GM21717 (cell line): ENCODE measurements around the gene RAPGEF1.

Source experiments
- ATAC-seq: cut with Tn5 transposase; IDR thresholded peaks from one replicate; pipeline ENCODE4 v1.9.1; 2021; ENCODE audit warnings: mild to moderate bottlenecking, moderate library complexity; ENCODE audit not compliant: unreplicated experiment

RAPGEF1 gene

DNA sequence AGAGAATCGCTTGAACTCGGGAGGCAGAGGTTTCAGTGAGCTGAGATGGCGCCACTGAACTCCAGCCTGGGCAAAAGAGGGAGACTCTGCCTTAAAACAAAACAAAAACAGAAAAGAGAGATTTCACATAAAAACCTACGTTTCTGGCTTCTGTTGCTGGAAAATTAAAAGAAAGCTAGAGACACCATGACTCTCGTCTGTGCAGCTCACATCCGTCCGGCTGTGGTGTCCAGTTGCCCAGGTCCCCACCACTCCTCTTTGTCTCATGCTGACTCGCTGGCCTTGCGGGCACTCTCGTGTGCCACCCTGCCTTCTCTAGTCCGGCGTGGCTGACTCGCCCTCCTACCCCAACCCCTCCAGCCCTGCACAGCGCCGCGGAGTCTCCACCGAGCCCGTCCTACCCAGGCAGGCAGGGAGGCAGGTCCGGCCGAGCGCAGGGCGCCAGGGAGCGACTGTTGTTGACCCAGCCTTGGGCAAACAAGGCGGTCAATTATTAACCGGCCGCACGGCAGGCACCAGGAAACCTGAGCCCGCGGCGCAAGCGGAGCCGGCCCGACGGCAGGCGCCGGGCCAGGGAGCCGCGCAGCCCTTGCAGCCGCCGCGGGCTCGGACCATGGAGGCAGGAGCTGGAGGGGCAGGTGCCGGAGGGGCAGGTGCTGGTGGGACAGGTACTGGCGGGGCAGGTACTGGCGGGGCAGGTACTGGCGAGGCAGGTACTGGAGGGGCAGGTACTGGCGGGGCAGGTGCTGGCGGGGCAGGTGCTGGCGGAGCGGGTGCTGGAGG, 194.7 kb downstream of the RAPGEF1 start, which contains the start of gene PRRT1B:
PRRT1B (plus strand) TSS at position 521 of the 783 bp plus-strand sequence; CDS start at position 614, 93 bp downstream.
- ATAC-seq = no peak

DNA sequence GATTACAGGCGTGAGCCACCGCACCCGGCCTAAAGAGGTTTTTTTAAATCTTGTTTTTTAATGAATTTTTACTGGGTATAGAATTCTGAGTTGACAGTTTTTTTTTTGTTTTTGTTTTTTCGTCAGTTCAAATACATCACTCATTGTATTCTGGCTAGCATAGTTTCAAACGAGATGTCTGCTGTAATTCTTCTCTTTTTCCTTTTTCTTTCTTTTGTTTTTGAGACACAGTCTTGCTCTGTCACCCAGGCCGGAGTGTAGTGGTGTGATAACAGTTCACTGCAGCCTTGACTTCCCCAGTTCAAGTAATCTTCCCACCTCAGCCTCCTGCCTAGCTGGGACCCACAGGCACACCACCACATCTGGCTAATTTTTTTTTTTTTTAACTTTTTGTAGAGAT, 196.7 kb downstream of the RAPGEF1 start:
- no peak for ATAC-seq

DNA sequence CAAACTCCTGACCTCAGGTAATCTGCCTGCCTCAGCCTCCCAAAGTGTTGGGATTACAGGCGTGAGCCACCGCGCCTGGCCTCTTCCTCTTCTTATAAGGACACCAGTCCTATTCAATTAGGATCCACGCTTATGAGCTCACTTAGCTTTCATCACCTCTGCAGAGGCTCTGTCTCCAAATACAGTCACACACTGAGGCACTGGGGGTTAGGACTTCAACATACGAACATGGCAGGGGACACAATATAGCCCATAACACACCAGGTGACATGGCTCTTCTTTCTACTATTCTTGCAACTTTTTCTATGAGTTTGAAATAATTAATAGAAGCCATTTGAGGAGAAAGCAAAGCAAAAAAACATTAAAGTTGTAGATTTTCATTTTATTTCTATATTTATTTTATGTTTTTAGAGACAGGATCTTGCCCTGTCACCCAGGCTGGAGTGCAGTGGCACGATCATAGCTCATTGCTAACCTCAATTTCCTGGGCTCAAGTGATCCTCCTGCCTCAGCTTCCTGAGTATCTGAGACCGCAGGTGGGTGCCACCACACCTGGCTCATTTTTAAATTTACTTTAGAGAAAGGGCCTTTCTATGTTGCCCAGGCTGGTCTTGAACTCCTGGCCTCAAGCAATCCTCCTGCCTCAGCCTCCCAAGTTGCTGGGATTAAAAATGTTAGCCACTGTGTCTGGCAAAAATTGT, 200.5 kb downstream of the RAPGEF1 start:
- ATAC-seq = no peak

DNA sequence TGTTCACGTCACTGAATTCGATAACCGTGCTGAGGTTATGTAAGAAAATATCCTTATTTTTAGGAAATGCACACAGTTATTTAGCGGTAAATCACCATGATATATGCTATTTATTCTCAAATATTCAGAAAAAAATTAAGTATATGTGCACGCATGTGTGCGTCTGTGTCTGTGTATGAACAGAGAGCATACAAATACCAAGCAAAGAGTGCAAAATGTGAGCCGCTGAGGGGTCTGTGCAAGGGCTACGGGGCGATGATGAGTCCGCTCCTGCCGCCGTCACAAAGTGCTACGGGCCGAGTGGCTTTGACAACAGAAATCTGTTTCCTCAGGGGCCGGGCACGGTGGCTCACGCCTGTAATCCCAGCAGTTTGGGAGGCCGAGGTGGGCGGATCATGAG, 201.9 kb downstream of the RAPGEF1 start:
- ATAC-seq = no peak

GRCh38 chr9:131534721-131535237, 205.1 kb downstream of the RAPGEF1 start:
- no peak for ATAC-seq

DNA sequence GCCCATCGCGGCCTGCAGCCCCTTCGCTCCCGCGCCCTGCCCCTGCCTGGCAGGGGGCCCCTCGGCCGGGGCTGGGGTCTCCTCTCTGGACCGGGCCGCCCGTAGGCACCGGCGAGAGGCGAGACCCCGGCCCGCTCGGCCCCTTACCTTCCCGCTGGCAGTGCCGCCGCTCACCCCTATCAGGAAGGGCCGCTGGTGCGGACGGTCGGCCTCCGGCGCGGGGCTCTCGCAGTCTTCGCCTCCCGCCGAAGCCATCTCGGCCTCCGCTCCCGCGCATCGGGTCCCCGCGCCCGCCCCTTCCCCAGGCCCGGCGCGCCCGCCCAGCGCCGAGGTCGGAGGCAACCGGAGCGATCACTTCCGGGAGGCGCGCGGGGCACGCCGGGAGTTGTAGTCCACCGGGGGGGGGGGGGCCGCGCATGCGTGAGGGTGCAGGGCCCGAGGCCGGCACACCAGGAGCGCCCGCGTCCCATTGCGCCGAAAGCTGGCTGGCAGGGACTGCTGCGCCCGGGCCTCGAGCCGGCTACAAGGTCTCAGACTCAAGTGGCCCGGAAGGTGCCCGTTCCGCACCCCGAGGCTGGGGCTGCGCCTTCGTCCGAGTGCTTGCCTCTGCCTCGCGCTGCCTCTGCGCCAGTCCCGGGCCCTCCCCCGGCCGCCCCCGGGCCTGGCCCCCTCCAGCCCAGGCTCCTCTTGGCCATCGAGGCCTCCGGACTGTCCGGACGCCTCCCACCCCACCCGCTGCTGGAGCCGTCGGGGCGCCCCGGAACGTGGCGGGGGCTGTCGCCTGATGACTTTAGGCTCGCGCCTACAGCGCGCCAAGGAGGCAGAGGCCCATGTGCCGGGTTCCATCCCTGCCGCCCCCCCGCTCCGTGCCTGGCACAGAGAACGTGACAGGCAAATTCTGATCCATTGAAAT, 208.7 kb downstream of the RAPGEF1 start, which contains the start of gene UCK1:
UCK1 (minus strand) TSS at position 344 of the 913 bp plus-strand sequence; CDS start at position 255, 89 bp downstream.
- ATAC-seq = peak; percentile 62

DNA sequence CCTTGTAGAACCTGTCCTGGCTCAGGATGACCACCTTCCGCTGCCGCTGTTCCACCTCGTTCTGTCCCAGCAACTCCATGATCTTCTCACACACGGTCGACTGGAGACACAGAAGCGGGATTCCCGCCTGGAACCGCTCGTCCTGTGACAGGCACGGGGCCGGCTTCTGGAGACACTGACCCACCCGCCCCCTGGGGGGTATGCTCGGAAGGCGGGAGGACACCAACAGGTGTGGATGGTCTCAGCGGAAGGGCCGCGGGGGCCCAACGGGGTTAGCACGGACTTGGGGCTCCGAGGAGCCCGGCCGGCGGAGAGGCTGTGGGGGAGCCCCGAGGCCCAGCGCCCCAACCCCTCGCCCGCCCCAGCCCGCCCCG, 209.3 kb downstream of the RAPGEF1 start:
- ATAC-seq = peak; percentile 6

DNA sequence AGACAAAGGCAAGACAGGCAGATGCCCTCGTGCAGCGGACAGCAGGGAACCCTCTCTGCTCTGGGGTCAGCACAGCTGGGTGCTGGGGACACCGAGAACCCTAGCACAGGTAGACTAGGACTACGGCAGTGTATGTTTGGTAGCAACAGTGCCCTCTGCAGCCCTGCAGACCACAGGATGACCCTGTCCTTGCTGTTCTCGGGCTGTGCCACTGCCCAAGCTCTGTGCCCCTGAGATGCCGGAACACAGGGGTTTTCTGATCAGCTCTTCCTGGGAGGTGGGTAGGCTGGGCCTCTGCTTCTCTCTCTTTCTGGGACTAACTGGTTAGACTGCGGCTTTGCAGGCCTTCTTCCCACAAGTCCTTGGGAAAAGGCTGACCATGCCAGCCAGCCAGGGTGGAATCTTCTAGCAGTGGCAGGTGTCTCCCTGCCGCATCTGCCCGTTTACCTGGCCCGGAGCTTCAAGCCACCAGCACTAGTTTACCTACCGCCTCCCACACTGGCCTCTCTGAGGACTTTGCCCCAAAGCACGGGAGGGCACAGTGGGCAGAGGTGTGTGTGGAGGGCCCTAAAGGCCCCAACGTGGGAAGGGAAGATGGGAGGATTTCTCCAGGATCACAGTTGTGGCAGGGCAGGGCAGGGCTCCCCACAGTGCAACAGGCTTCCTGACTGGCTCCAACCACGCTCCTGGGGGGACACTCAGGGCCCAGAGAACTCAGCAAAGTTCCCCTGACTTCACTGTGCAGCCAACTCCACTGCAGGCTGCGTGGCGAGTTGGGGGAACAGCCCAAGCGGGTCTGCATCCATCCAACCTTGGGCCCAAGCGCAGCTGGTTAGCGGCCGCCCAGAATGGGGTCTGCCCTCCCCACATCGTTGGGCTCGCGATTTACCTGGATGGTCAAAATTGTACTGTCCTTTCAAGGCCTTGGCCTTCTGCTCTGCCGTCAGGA, 210.0 kb downstream of the RAPGEF1 start:
- ATAC-seq = no peak

DNA sequence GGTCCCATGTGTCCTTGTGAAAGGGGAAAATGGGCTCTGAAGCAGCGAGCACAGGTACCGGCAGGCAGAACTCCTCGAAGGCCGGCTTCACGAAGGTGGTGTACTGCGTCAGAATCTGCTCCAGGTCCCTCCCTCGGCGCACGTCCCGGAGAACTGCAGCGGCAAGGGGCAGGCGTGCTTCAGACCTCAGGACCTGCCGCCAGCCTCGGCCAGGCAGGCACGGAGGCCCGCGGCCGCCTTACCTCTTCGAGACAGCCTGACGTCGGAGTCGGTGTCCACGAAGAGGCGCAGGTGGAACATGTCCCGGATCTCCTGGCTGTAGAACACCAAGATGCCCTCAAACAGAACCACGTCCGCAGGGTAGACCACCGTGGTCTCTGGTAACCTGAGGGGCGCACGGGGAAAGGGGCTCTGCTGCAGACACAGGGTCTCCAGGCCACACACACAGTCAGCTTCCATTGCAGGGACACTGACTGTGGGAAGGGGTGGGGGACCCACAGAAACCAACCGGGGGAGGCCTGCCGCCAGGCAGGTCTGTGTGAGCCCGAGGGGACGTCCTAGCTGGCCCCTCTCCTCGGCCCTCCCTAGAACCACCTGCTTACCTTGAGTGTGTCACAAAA, 210.9 kb downstream of the RAPGEF1 start:
- no peak for ATAC-seq

- no peak for ATAC-seq
Measured at GRCh38 chr9:131528186-131528585, 211.7 kb downstream of the RAPGEF1 start.
